ENCODE measurements around the gene CRTAC1.
A peak's percentile ranks its signal among the peaks of the same experiment; 100 is the strongest.
"Not testable (repeated sequence)": the region's sequence is repeated elsewhere in the genome, so short reads cannot be mapped to it uniquely, and the experiment has no call there.

Gene CRTAC1

DNA sequence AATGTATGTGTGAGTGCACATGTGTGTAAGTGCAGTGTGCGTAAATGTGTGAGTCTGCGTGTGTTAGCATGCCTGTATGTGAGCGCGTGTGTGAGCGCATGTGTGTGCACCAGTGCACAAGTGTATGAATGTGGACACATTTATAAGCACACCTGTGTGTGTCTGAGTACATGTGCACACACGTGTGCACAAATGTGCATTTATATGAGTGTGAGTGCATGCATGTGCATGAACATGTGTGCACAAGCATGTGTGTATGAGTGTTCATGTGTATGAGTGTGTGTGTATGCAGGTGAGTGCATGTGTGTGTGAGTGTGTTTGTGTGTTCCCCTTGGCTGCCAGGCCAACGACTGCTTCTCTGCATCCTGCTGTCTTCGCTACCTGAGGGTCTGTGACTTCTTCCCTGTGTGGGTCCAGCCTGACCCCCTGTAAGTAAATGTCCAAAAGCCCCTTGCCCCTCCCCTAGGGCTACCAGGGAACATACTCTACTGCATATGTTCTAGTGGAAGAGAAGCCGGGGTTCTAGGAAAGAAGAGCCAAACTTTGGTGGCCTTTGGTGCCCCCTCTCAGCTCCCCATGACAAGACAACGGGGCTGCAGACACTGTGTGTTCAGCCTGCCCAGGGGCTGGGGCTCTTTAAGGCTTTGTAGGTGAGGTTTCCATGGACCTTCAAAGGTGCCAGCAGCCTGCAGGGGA lies 163.7 kb downstream of the CRTAC1 start:
- DNase-seq = no peak

DNA sequence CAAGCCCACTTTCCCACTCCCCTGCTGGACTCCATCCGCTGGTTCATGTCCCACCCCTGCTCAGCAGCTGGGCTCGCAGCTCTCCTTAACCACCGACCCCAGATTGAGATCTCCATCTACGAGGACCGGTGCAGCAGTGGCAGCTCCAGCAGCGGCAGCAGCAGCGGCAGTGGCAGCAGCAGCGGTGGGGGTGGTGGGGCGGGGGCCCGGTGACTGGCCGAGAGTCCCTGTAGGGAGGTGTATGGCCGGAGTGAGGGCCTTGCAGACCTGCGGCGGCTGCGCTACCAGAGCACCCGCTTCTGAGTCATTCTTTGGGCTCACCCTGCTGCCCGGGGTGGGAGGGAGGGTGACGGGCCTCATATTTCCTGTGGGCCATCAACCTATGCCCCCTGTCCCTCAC lies 164.9 kb downstream of the CRTAC1 start:
- no peak for DNase-seq

DNA sequence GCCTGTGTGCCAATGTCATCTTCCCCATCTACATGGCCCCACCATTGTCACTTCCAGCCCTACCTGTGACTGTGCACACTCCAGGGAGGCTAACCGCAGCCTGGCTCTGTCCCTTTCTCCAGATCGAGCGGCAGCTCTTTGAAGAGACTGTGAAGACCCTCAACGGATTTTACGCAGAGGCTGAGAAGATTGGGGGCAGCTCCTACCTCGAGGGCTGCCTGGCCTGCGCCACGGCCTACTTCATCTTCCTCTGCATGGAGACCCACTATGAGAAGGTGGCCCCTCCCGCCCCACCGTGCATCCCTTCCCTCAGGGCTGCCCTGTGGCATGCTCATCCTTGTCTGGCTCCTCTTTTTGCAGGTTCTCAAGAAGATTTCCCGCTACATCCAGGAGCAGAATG lies 166.6 kb downstream of the CRTAC1 start:
- DNase-seq = no peak

DNA sequence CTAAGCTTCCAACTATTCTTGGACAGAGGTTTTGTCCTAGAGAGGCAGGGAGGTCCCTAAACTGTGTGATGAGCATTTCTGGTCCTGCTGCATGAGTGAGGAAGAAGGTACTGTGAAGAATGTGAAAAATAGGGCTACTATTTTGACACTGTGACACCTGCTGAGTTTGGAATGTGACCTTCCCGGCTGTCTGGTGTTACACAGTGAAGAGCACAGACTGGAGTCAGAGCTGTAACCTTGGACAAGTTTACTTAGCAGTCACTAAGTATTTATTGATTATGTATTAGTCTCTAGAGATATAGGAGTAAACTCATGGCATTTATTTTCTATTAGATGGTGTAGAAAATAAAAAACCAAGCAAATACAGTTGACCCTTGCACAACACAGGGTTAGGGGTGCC lies 168.5 kb downstream of the CRTAC1 start:
- peak in 1 of 2 experiments; percentile 10 for DNase-seq

- DNase-seq = peak in 1 of 2 experiments; percentile 56
These were observed 169.2 kb downstream of the CRTAC1 start for GRCh38 chr10:97861097-97861750.

DNA sequence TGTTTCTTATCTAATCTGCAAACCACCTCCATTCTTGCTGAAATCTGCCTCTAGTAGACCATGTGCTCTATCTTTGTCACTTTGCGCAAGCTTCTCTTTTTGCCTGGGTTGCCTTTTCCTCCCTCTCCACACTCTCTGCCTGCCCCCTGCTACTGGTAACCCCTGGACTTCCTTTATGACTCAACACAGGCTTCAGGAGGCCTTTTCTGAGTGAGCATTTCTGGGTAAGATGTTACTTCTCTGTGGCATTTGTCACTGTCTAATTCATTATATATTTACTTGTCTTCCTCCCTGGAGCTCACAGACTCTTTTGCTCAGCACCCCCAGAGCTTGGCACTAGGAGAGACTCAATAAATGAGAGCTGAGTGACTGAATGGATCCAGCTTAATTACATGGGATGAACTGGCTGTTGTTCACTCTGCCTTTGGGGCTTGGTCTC lies 172.4 kb downstream of the CRTAC1 start:
- DNase-seq = no peak

- no peak for DNase-seq
These were observed 175.7 kb downstream of the CRTAC1 start for GRCh38 chr10:97854743-97855142.

GRCh38 chr10:97852840-97853405 lies 177.5 kb downstream of the CRTAC1 start:
- no peak for DNase-seq

- no peak for DNase-seq
These were observed 178.1 kb downstream of the CRTAC1 start for GRCh38 chr10:97852277-97852676.

- DNase-seq = no peak
These were observed 178.9 kb downstream of the CRTAC1 start for GRCh38 chr10:97851341-97852001.

- no peak for DNase-seq
These were observed 180.0 kb downstream of the CRTAC1 start for GRCh38 chr10:97850446-97850845.

DNA sequence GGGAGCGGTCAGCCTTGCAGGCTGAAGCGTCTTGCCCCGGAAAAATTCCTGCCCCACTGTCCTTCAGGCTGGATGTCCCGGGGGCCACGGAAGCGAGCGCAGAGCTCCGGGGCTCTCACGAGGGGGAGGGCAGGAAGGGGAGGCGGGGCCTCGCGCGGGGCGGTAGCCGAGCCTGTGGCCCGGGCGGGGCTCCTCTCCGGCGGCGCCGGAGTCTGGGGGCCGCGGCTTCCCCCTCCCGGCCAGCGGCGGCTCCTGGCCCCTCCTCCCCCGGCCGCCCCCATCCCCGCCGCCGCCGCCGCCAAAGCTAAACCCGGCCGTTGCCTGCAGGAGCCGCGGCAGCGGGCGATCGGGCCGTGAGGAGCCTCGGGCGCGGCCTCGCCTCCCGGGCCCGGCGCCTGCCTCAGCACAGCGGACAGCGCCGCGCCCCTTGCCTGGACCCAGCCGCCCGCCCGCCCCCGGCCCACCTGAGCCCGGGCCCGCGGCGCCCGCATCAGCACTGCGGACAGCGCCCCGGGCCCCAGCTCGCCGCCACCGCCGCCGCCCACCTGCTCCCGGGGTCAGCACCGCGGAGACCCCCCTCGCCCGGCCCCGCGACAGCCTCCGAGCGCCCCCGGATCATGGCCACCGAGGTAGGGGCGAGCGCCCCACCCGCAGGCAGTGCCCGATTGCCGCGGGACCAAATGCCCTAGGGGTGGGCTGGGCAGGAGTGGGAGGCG lies 180.6 kb downstream of the CRTAC1 start, which contains the start of gene GOLGA7B:
TSS of gene GOLGA7B (plus strand) at position 157 of the 716 bp plus-strand sequence. CDS start at position 618, 461 bp downstream.
- no peak for DNase-seq

GRCh38 chr10:97849103-97849686 lies 181.2 kb downstream of the CRTAC1 start:
- DNase-seq = no peak

DNA sequence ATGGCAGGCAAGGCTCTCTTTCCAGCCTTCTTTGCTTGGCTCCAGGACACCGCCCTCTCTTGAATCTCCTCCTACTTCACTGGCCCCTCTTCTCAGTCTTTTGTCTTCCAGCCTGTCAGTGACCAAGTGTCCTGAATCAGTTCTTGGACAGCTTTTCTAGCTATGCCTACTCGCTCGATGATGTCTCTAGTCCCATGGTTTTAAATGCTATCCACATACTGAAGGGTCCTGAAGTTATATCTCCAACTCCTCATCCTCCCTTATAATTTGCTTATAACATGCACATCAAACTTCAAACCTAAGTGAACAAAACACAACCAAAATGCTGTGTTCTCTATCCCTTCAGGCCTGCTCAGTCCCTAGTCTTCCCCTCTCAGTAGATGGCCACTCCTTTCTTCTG lies 185.7 kb downstream of the CRTAC1 start:
- no peak for DNase-seq

- DNase-seq = not testable (repeated sequence)
These were observed 186.4 kb downstream of the CRTAC1 start for GRCh38 chr10:97843972-97844371.

DNA sequence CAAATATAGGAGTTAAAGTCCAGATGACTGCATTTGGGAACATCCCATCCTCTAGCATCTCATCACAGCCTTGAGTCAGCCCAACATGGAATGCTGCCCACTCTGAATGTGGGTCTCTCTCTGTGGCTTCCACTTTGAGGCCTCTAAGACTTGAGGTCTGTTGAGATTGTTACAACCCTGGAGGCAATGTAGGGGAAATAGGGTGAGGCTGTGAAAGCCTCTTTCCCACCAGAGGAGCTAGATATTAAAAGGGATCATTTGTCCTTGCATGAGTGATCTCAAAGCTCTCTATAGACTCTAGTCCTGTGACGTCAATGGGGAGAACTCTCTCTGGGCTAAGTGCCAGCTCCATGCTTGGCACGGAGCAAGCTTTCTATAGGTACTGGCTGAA lies 187.1 kb downstream of the CRTAC1 start:
- no peak for DNase-seq

DNA sequence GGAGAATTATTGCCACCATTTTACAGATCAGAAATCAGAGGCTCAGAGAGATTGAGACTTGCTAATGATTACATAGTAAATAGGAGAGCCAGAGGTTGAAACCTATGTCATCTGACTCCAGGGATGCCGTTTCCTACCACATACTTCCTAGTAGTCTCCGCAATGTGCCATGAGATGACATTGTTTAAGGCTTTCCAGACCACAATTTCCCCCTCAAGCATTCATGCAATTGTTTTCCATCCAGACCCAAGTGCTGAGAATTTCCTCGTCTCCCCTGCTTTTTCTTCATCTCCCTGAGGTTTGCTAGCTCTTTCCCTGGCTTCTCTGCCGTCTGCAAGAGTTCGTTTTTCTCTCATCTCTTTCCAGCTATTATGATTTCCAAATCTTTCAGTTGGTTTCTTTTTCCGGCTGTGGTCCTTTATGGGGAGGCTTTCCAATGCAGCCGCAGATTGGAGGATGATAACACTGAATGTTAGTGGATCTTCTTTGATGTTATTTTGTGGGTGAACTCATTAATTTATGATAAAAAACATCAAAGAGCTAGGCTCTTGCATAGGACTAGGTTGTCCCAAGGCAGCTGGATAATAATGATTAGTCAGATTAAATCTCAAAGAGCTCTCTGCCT lies 187.7 kb downstream of the CRTAC1 start:
- DNase-seq = no peak

GRCh38 chr10:97842114-97842513 lies 188.3 kb downstream of the CRTAC1 start:
- DNase-seq = not testable (repeated sequence)

- not testable (repeated sequence) for DNase-seq
These were observed 189.3 kb downstream of the CRTAC1 start for GRCh38 chr10:97841166-97841565.

- no peak for DNase-seq
These were observed 192.3 kb downstream of the CRTAC1 start for GRCh38 chr10:97838091-97838490.

GRCh38 chr10:97836446-97836845 lies 194.0 kb downstream of the CRTAC1 start:
- no peak for DNase-seq

GRCh38 chr10:97831259-97831658 lies 199.2 kb downstream of the CRTAC1 start:
- DNase-seq = no peak

Data from SW 1271 (cell line).